ENCODE data around the gene SLC1A7. TPM values are rescaled to one million over a fixed set of nuclear protein-coding genes. Genes with fewer than 3 reads are reported as not detected.

The SLC1A7 gene
- total RNA-seq, 1 donor from 2014 or later, result not detected

- TF ChIP-seq, protein P1, sequence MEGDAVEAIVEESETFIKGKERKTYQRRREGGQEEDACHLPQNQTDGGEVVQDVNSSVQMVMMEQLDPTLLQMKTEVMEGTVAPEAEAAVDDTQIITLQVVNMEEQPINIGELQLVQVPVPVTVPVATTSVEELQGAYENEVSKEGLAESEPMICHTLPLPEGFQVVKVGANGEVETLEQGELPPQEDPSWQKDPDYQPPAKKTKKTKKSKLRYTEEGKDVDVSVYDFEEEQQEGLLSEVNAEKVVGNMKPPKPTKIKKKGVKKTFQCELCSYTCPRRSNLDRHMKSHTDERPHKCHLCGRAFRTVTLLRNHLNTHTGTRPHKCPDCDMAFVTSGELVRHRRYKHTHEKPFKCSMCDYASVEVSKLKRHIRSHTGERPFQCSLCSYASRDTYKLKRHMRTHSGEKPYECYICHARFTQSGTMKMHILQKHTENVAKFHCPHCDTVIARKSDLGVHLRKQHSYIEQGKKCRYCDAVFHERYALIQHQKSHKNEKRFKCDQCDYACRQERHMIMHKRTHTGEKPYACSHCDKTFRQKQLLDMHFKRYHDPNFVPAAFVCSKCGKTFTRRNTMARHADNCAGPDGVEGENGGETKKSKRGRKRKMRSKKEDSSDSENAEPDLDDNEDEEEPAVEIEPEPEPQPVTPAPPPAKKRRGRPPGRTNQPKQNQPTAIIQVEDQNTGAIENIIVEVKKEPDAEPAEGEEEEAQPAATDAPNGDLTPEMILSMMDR (IDR thresholded peaks at IDR 0.05), result no peak
- TF ChIP-seq POLR2AphosphoS5 (IDR thresholded peaks at IDR 0.05; ENCODE audit: insufficient read depth in 1 of 2, low read depth in 1 of 2), result no peak
- TF ChIP-seq POLR2A (IDR thresholded peaks at IDR 0.05), result no peak
- Histone ChIP-seq H3K27ac (no peak overlapping the region), H3K36me3 (no peaks in the 10 kb centered on the region), H3K27me3 (no peaks in the 10 kb centered on the region), H3K4me1 (no peaks in the 10 kb centered on the region), H3K9me3 (no peaks in the 10 kb centered on the region), H3K4me3 (no peak overlapping the region)
- intact Hi-C loops (cut with DNase I), result no loop called here
- no peak for DNase-seq (ENCODE audit: extremely low spot score in 2 of 2)
Observed at GRCh38 chr1:53088616-53089300, 53.7 kb downstream of the SLC1A7 start.

DNA sequence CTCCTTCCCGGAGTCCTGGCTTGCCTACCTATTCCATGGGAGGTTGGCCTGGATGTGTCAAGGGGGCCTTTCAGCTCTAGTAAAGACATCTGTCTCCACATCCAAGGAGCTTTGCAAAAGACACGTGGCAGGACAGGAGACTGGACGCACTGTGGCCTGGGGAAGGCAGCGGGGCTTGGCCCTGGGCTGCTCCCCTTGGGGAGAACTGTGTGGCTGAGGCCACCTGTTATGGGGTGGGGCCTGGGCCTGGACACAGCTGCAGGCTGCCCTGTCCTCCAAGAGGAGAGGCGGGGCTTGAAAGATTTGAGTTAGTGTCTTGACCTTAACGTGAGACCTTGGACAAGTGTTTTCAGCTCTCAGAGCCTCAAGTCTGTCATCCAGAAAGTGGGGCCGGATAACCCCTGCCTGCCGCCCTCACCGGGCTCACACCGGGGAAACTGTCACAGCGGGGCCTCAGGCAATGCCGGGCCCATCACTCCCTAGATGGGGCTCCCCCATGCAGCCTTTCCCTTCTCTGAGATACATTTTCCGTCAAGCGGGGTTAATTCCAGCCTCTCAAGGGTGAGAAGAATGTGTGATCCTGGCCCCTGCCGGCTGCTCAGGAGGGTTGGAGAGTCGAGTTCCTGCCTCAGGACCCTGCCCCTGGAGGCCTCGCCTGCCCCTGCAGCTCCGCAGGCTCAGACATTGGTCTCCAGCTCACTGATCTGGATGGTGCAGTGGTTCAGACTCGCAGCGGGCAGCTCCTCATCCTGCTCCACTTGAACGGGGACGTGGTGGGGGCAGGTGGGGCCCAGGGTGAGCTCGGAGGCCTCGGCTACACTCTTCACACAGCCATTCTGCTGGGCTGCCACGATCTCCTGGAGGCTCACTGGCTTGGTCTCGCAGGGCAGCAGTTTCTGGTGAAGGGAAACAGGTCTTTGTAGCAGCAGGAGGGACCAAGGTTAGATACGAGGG lies 54.8 kb downstream of the SLC1A7 start:
- no peak overlapping the region for H3K4me3 ChIP-seq
- intact Hi-C loops (cut with DNase I), result no loop called here
- TF ChIP-seq POLR2AphosphoS5 (IDR thresholded peaks at IDR 0.05; ENCODE audit: insufficient read depth in 1 of 2, low read depth in 1 of 2) (no peak), POLR2A (IDR thresholded peaks at IDR 0.05) (no peak)
- no peaks in the 10 kb centered on the region for H3K9me3 ChIP-seq
- peaks cover 0 to 2% of the 10 kb centered on the region in 2 donors for H3K36me3 ChIP-seq
- DNase-seq (ENCODE audit: extremely low spot score in 2 of 2), result no peak
- no peak overlapping the region for H3K27ac ChIP-seq
- no peaks in the 10 kb centered on the region for H3K4me1 ChIP-seq
- H3K27me3 ChIP-seq, result no peaks in the 10 kb centered on the region

DNA sequence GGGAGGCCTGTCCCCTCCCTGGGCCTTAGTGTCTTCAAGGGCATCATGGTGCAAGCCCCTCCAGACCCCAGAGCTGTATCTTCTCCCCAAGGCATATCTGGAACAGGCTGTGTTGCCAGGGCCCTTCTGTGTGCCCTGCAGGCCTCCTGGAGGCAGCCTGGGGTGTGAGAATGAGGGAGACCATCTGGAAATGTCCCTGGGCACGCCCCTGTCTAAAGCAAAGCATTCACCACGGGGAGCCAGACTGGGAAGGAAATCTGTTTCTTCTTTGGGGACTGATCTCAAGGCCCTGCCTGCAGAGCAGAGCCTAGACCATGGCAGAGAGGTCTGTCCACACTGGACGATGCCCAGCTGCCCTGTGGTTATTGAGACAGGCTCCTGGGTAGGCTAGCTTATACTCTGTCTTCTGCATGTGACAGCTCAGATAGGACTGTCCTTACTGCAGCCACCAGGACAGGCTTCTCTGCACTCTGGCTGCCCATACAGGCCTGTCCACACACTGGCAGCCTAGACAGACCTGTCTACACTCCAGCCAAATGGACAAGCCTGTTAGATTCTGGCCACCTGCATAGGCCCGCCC lies 55.9 kb downstream of the SLC1A7 start:
- Histone ChIP-seq H3K27ac (no peak overlapping the region), H3K9me3 (no peaks in the 10 kb centered on the region), H3K27me3 (no peaks in the 10 kb centered on the region), H3K36me3 (peaks cover 0 to 8% of the 10 kb centered on the region in 2 donors), H3K4me1 (no peaks in the 10 kb centered on the region), H3K4me3 (no peak overlapping the region)
- intact Hi-C loops (cut with DNase I), result no loop called here
- DNase-seq (ENCODE audit: extremely low spot score in 2 of 2), result no peak
- no peak for TF ChIP-seq POLR2A (IDR thresholded peaks at IDR 0.05)
- TF ChIP-seq POLR2AphosphoS5 (IDR thresholded peaks at IDR 0.05; ENCODE audit: insufficient read depth in 1 of 2, low read depth in 1 of 2), result no peak
- TF ChIP-seq, protein P1 (IDR thresholded peaks at IDR 0.05), result no peak

GRCh38 chr1:53085405-53085804 lies 57.0 kb downstream of the SLC1A7 start:
- Histone ChIP-seq H3K27ac (no peak overlapping the region), H3K27me3 (no peaks in the 10 kb centered on the region), H3K4me1 (no peaks in the 10 kb centered on the region), H3K9me3 (no peaks in the 10 kb centered on the region), H3K4me3 (no peak overlapping the region), H3K36me3 (peaks cover 0 to 14% of the 10 kb centered on the region in 2 donors)
- no peak for DNase-seq (ENCODE audit: extremely low spot score in 2 of 2)
- TF ChIP-seq POLR2AphosphoS5 (IDR thresholded peaks at IDR 0.05; ENCODE audit: insufficient read depth in 1 of 2, low read depth in 1 of 2), result no peak
- TF ChIP-seq, protein P1 (IDR thresholded peaks at IDR 0.05), result no peak
- intact Hi-C loops (cut with DNase I), result no loop called here

DNA sequence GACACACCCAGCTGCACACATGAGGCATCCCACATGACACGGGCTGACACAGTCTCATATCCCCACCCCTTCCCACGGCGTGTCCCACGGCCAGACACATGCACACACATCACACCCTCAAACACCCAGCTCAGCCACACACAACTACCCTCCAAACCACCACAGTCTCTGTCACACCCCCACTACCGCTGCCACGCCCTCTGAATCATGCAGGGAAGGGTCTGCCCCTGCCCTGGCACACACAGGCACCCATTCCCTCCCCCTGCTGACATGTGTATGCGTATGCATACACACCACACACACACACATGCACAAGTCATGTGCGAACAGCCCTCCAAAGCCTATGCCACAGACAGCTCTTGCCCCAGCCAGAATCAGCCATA lies 57.9 kb downstream of the SLC1A7 start:
- H3K4me1 ChIP-seq, result no peaks in the 10 kb centered on the region
- no peak for DNase-seq (ENCODE audit: extremely low spot score in 2 of 2)
- peak overlapping the region; percentile 13 for H3K27ac ChIP-seq
- no peaks in the 10 kb centered on the region for H3K27me3 ChIP-seq
- no peaks in the 10 kb centered on the region for H3K9me3 ChIP-seq
- H3K36me3 ChIP-seq, result peaks cover 0 to 14% of the 10 kb centered on the region in 2 donors
- intact Hi-C loops (cut with DNase I), result no loop called here
- TF ChIP-seq, protein P1 (IDR thresholded peaks at IDR 0.05), result no peak
- no peak for TF ChIP-seq POLR2A (IDR thresholded peaks at IDR 0.05)
- no peak for TF ChIP-seq POLR2AphosphoS5 (IDR thresholded peaks at IDR 0.05; ENCODE audit: insufficient read depth in 1 of 2, low read depth in 1 of 2)
- H3K4me3 ChIP-seq, result no peak overlapping the region
